Hair follicle dermal papilla cell (primary cell): ENCODE results near the gene CHD6. TPM values are rescaled to one million over a fixed set of nuclear protein-coding genes. Genes with fewer than 3 reads are reported as not detected.

Experiments used
- total RNA-seq: library from RNA; depleted of rRNA; stranded (reverse); fragments of >200 nt; gene quantifications from 2 replicates; pipeline ENCODE4 v1.2.3, GENCODE V29; 2012

Gene CHD6
- total RNA-seq: 30.5 and 38.0 TPM in 2 replicates

GRCh38 chr20:41617902-41618806 is at the start of gene CHD6:
TSS of gene CHD6 (minus strand) at chr20:41618377. CDS start at chr20:41551337, 67,040 bp downstream.

GRCh38 chr20:41366546-41367392 is 251.4 kb downstream of the CHD6 start, which contains the start of gene EMILIN3:
TSS of gene EMILIN3 (minus strand) at chr20:41366818. CDS start at chr20:41366634, 184 bp downstream.

